GM10248 (cell line): Measurements from ENCODE around the gene SLC20A1.
"Not testable (repeated sequence)": the region's sequence is repeated elsewhere in the genome, so short reads cannot be mapped to it uniquely, and the experiment has no call there.

ENCODE experiments used
- CTCF ChIA-PET: fragments of 300-600 bp; sonication (Branson Sonifier 250); formaldehyde crosslinking; extraction: SDS; loops from one replicate; lab custom pipeline; 2021; ENCODE audit warnings: antibody characterized with exemption; lab: Yijun Ruan, JAX
- POLR2A ChIA-PET: fragments of 350-650 bp; sonication (Branson Sonifier 250); formaldehyde crosslinking; extraction: SDS; loops from one replicate; lab custom pipeline; 2020; ENCODE audit warnings: antibody characterized with exemption; lab: Yijun Ruan, JAX
- DNase-seq: peaks from one replicate; pipeline ENCODE4 v3.0.0; 2012; ENCODE audit errors: extremely low spot score
- TF ChIP-seq, protein P1 (sequence below): IDR thresholded peaks from 2 replicates; pipeline ENCODE4 v1.5.1; 2012; ENCODE audit warnings: mild to moderate bottlenecking, low read depth; ENCODE audit errors: extremely low read depth, missing control alignments, control extremely low read depth

The SLC20A1 gene

DNA sequence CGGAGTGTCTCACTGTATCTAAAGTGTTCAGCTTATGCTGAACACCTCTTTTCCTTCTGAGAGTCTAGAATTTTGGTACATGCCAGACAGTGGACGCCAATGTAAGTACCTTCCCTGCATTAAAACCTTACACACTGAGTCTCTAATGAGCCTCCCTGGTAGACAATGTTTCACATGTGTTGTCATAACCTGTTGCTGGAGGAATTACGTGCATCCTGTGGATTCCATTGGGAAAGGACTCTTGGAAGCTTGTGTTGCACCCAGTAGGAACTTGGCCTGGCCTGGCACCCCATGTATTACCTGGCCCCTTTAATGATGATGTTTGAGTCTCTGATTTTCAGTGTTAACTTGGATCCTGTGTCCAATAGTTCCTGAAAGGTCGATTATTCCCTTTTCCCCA lies 40.8 kb upstream of the SLC20A1 start:
- no peak for DNase-seq
- CTCF ChIA-PET = interaction anchor here (1.2 to 9.8 kb wide), 6 partner anchors 20 to 337 kb away, joined by 3 to 147 read pairs (median 6); no protein-coding TSS in a partner anchor
- POLR2A ChIA-PET = no interaction called here
- TF ChIP-seq, protein P1, sequence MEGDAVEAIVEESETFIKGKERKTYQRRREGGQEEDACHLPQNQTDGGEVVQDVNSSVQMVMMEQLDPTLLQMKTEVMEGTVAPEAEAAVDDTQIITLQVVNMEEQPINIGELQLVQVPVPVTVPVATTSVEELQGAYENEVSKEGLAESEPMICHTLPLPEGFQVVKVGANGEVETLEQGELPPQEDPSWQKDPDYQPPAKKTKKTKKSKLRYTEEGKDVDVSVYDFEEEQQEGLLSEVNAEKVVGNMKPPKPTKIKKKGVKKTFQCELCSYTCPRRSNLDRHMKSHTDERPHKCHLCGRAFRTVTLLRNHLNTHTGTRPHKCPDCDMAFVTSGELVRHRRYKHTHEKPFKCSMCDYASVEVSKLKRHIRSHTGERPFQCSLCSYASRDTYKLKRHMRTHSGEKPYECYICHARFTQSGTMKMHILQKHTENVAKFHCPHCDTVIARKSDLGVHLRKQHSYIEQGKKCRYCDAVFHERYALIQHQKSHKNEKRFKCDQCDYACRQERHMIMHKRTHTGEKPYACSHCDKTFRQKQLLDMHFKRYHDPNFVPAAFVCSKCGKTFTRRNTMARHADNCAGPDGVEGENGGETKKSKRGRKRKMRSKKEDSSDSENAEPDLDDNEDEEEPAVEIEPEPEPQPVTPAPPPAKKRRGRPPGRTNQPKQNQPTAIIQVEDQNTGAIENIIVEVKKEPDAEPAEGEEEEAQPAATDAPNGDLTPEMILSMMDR = no peak

DNA sequence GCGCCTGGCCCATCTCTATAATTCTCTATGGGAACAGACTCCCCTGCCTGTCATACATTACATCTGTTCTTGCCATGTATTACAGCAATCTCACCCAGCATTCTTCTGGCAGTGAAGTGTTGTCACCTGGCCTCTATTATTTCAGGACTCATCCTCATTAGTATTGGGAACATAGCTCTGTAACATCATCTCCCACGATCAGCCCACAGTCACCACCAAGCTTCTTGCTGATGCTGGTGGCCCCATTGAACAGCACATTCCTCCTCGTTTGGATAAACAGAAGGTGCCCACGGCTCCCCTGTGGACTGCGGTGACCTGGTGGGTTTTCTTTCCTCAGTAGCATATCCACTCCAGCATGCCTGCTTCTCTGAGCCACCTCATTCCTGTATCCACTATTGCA lies 39.8 kb upstream of the SLC20A1 start:
- TF ChIP-seq, protein P1 = no peak
- DNase-seq = no peak
- ChIA-PET CTCF (interaction anchor here (1.1 to 9.8 kb wide), 3 partner anchors 23 to 121 kb away, joined by 3 to 147 read pairs (median 3); no protein-coding TSS in a partner anchor), POLR2A (interaction anchor here (0.5 kb wide), 1 partner anchor 28 kb away, joined by 3 read pairs; no protein-coding TSS in a partner anchor)

DNA sequence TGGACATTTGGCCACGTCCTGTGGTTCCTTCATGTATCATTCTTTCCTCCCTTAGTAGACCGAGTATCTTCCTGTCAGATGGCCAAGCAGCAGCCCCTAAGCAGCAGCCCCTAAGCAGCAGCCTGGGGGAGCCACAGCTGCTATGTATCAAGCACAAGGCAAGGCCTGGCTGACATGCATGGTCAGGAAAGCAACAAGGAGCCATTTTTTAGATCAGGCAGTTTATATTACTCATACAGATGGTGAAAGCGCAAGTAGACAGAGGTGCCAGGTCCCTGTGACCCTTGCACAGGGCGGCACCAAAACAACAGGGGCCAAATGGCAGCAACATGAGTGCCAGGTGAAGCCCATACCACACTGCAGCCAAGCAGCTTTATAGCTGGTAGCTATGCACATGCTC lies 39.2 kb upstream of the SLC20A1 start:
- DNase-seq = no peak
- POLR2A ChIA-PET = interaction anchor here (0.5 to 0.6 kb wide), 2 partner anchors 29 to 65 kb away, joined by 3 read pairs; no protein-coding TSS in a partner anchor
- TF ChIP-seq, protein P1 = no peak
- CTCF ChIA-PET = interaction anchor here (1.1 to 9.8 kb wide), 2 partner anchors 84 to 120 kb away, joined by 3 to 147 read pairs; no protein-coding TSS in a partner anchor

DNA sequence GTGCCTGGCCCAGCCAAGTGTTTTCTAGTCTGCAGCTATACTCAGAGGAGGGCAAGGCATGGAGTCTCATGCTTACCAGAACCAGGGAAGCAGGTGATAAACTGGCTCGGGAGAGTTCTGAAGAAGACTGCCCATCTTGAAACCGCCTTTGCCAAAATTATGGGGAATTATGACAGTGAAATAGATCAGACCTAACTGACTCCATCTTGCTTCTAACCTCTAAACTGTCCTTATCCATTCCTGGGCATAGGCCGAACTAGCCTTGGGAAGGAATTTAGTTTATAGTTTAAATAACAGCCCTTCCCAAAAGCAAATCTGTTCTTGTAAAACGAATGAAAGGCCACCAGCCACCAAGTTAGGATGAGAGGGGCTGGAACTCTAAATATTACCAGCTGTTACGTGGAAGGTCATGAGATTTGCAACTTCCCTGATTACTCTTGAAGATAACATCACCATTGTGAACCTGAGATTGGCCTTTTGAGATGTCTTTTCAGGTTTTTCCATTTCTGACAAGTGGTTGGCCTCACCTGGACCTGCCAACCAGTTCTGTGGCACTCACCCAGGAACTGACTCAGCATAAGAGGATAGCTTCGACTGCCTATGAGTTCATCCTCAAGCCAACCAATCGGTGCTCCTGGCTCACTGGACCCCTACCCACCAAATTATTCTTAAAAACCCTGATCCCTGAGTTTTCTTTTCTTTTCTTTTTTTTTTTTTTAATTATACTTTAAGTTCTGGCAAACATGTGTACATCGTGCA lies 37.9 kb upstream of the SLC20A1 start:
- ChIA-PET POLR2A (no interaction called here), CTCF (interaction anchor here (9.8 kb wide), 1 partner anchor 119 kb away, joined by 147 read pairs; no protein-coding TSS in a partner anchor)
- no peak for DNase-seq
- TF ChIP-seq, protein P1 = no peak

DNA sequence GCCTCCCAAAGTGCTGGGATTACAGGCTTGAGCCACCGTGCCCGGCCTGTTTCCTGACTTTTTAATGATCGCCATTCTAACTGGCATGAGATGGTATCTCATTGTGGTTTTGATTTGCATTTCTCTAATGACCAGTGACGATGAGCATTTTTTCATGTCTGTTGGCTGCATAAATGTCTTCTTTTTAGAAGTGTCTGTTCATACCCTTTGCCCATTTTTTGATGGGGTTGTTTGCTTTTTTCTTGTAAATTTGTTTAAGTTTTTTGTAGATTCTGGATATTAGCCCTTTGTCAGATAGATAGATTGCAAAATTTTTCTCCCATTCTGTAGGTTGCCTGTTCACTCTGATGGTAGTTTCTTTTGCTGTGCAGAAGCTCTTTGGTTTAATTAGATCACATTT lies 36.4 kb upstream of the SLC20A1 start:
- DNase-seq, POLR2A ChIA-PET: not testable (repeated sequence)
- CTCF ChIA-PET = interaction anchor here (1.1 to 9.8 kb wide), 2 partner anchors 10 to 118 kb away, joined by 3 to 147 read pairs; no protein-coding TSS in a partner anchor

DNA sequence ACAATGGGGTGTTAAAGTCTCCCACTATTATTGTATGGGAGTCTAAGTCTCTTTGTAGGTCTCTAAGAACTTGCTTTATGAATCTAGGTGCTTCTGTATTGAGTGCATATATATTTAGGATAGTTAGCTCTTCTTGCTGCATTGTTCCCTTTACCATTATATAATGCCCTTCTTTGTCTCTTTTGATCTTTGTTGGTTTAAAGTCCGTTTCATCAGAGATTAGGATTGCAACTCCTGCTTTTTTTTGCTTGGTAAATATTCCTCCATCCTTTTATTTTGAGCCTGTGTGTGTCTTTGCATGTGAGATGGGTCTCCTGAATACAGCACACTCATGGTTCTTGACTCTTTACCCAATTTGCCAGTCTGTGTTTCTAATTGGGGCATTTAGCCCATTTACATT lies 33.5 kb upstream of the SLC20A1 start:
- POLR2A ChIA-PET, DNase-seq: not testable (repeated sequence)
- CTCF ChIA-PET = interaction anchor here (1.9 kb wide), 1 partner anchor 11 kb away, joined by 6 read pairs; no protein-coding TSS in a partner anchor

DNA sequence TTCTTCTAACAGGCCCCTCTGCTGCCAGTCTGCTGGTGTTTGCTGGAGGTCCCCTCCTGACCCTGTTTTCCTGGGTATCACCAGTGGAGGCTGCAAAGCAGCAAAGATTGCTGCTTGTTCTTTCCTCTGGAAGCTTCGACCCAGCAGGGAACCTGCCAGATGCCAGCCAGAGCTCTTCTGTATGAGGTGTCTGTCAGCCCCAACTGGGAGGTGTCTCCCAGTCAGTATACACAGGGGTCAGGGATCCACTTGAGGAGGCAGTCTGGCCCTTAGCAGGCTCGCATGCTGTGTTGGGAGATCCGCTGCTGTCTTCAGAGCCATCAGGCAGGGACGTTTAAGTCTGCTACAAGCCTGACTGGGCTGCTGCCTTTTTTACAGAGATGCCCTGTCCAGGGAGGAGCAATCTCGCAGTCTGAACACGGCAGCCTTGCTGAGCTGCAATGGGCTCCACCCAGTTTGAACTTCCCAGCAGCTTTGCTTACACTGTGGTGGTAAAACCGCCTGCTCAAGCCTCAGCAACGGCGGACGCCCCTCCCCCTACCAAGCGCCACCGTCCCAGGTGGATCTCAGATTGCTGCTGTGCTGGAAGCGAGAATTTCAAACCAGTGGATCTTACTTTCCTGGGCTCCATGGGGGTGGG lies 31.4 kb upstream of the SLC20A1 start:
- CTCF ChIA-PET = interaction anchor here (1.2 to 1.6 kb wide), 3 partner anchors 12 to 327 kb away, joined by 4 to 6 read pairs (median 5); no protein-coding TSS in a partner anchor
- POLR2A ChIA-PET = no interaction called here
- DNase-seq = no peak
- TF ChIP-seq, protein P1 = no peak
